ENCODE measurements around the gene SPATA3.
"Not testable (repeated sequence)": the region's sequence is repeated elsewhere in the genome, so short reads cannot be mapped to it uniquely, and the experiment has no call there.

The SPATA3 gene

GRCh38 chr2:230967113-230967512 is 28.8 kb upstream of the SPATA3 start:
- no peak for DNase-seq (ENCODE audit: low read depth, low spot score)
- H3K27ac ChIP-seq = no peak overlapping the region

GRCh38 chr2:230968314-230968713 is 27.6 kb upstream of the SPATA3 start:
- DNase-seq (ENCODE audit: low read depth, low spot score); H3K27ac ChIP-seq: not testable (repeated sequence)

- DNase-seq (ENCODE audit: low read depth, low spot score) = no peak
- no peak overlapping the region for H3K27ac ChIP-seq
Measured at GRCh38 chr2:230968921-230969658, 26.8 kb upstream of the SPATA3 start.

- DNase-seq (ENCODE audit: low read depth, low spot score) = no peak
Measured at GRCh38 chr2:230969659-230970015, 26.3 kb upstream of the SPATA3 start.

GRCh38 chr2:230972046-230972445 is 23.9 kb upstream of the SPATA3 start:
- no peak for DNase-seq (ENCODE audit: low read depth, low spot score)
- no peak overlapping the region for H3K27ac ChIP-seq

More at GRCh38 chr2:230969659-230970015, 26.3 kb upstream of the SPATA3 start:
- no peak overlapping the region for H3K27ac ChIP-seq

GRCh38 chr2:230974096-230974913 is 21.6 kb upstream of the SPATA3 start:
- H3K27ac ChIP-seq = no peak overlapping the region
- no peak for DNase-seq (ENCODE audit: low read depth, low spot score)

GRCh38 chr2:230975927-230976326 is 20.0 kb upstream of the SPATA3 start:
- DNase-seq (ENCODE audit: low read depth, low spot score) = no peak
- no peak overlapping the region for H3K27ac ChIP-seq

GRCh38 chr2:230976671-230977171 is 19.2 kb upstream of the SPATA3 start:
- DNase-seq (ENCODE audit: low read depth, low spot score) = no peak
- no peak overlapping the region for H3K27ac ChIP-seq

- H3K27ac ChIP-seq = no peak overlapping the region
- no peak for DNase-seq (ENCODE audit: low read depth, low spot score)
Measured at GRCh38 chr2:230980468-230980867, 15.5 kb upstream of the SPATA3 start.

GRCh38 chr2:230981704-230982103 is 14.2 kb upstream of the SPATA3 start:
- no peak for DNase-seq (ENCODE audit: low read depth, low spot score)
- no peak overlapping the region for H3K27ac ChIP-seq

GRCh38 chr2:230982126-230982525 is 13.8 kb upstream of the SPATA3 start:
- H3K27ac ChIP-seq = no peak overlapping the region
- no peak for DNase-seq (ENCODE audit: low read depth, low spot score)

- DNase-seq (ENCODE audit: low read depth, low spot score) = no peak
Measured at GRCh38 chr2:230982528-230982927, 13.4 kb upstream of the SPATA3 start.

GRCh38 chr2:230983566-230983965 is 12.4 kb upstream of the SPATA3 start:
- H3K27ac ChIP-seq = no peak overlapping the region
- DNase-seq (ENCODE audit: low read depth, low spot score) = no peak

More at GRCh38 chr2:230982528-230982927, 13.4 kb upstream of the SPATA3 start:
- H3K27ac ChIP-seq = no peak overlapping the region

- no peak overlapping the region for H3K27ac ChIP-seq
- DNase-seq (ENCODE audit: low read depth, low spot score) = no peak
Measured at GRCh38 chr2:230984393-230985220, 11.3 kb upstream of the SPATA3 start.

- no peak for DNase-seq (ENCODE audit: low read depth, low spot score)
- no peak overlapping the region for H3K27ac ChIP-seq
Measured at GRCh38 chr2:230985519-230986231, 10.2 kb upstream of the SPATA3 start.

- H3K27ac ChIP-seq = no peak overlapping the region
- DNase-seq (ENCODE audit: low read depth, low spot score) = no peak
Measured at GRCh38 chr2:230986520-230987136, 9.3 kb upstream of the SPATA3 start.

GRCh38 chr2:230987137-230988020 is 8.5 kb upstream of the SPATA3 start:
- no peak overlapping the region for H3K27ac ChIP-seq
- no peak for DNase-seq (ENCODE audit: low read depth, low spot score)

- no peak overlapping the region for H3K27ac ChIP-seq
- DNase-seq (ENCODE audit: low read depth, low spot score) = no peak
Measured at GRCh38 chr2:230989731-230990130, 6.2 kb upstream of the SPATA3 start.
